OCI-LY3 (cell line): ENCODE results near the gene PPDPF.

Experiments
- CTCF ChIP-seq: fragments of 200-600, 300-600 bp; sonication (generic); IDR thresholded peaks from 2 replicates; pipeline ENCODE4 v1.5.1; 2014; ENCODE audit warnings: antibody characterized with exemption, low read length, low read depth
- EZH2phosphoT487 ChIP-seq: fragments of 200-600 bp; shearing (Covaris generic); IDR thresholded peaks from 2 replicates; pipeline ENCODE4 v1.6.1; 2018; ENCODE audit warnings: antibody characterized with exemption, mixed run types, low read depth

GRCh38 chr20:63546956-63547724 lies 26.6 kb downstream of the PPDPF start:
- no peak for TF ChIP-seq CTCF
- TF ChIP-seq EZH2phosphoT487, result no peak
